Endothelial cell of umbilical vein (primary cell): ENCODE measurements around the gene CD58. TPM values are rescaled to one million over a fixed set of nuclear protein-coding genes. Genes with fewer than 3 reads are reported as not detected.

Source experiments
- BruUV-seq: library from RNA; stranded (reverse); fragments of 400-500 nt; replicated peaks from 2 replicates; lab custom pipeline; 2021; lab: Mats Ljungman, UMichigan
- CTCF ChIA-PET: fragments of 300-600, 350-600 bp; sonication (Branson Sonifier 250); formaldehyde crosslinking; loops from one replicate; lab custom pipeline; 2021; ENCODE audit warnings: antibody characterized with exemption, inconsistent platforms; lab: Charles Lee
- POLR2A ChIA-PET: fragments of 300-600, 350-600 bp; sonication (Branson Sonifier 250); formaldehyde crosslinking; loops from one replicate; lab custom pipeline; 2021; ENCODE audit warnings: antibody characterized with exemption, inconsistent platforms; lab: Charles Lee
- DNase-seq: peaks from one replicate; pipeline ENCODE4 v3.0.0-alpha.2; 2011; ENCODE audit warnings: low read depth, low spot score
- FAIRE-seq: peaks from 2 replicates; lab custom pipeline; 2011; peaks lifted over from hg19 to GRCh38; lab: Jason Lieb, UNC
- H2AFZ ChIP-seq: 2 replicates; pipeline ENCODE4 v1.6.0; 2012; ENCODE audit warnings: low read depth, low read length, control low read depth, inconsistent platforms
- H3K27ac ChIP-seq: 2 replicates; pipeline ENCODE4 v1.5.1; 2011; ENCODE audit warnings: low read depth, mild to moderate bottlenecking, control low read depth, low read length, moderate library complexity; ENCODE audit not compliant: insufficient read depth
- H3K27me3 ChIP-seq, 2 experiments: 2 replicates each; pipeline versions ENCODE4 v1.6.0 to v1.6.1; 2011; ENCODE audit warnings: low read length in 2 of 2, mixed read lengths in 1 of 2; ENCODE audit not compliant: control insufficient read depth in 2 of 2, insufficient read depth in 2 of 2
- H3K36me3 ChIP-seq, 2 experiments: 2 replicates in 1 of 2; 3 replicates in 1 of 2; pipeline ENCODE4 v1.5.1; 2011; ENCODE audit warnings: low read length in 2 of 2, mild to moderate bottlenecking in 1 of 2, moderate library complexity in 1 of 2; ENCODE audit not compliant: control insufficient read depth in 2 of 2, insufficient read depth in 2 of 2; ENCODE audit errors: extremely low read depth in 1 of 2
- H3K4me1 ChIP-seq: 3 replicates; pipeline ENCODE4 v1.5.1; 2011; ENCODE audit warnings: mild to moderate bottlenecking, low read length; ENCODE audit not compliant: control insufficient read depth, insufficient read depth; ENCODE audit errors: extremely low read depth
- H3K4me2 ChIP-seq: 2 replicates; pipeline ENCODE4 v1.6.1; 2011; ENCODE audit warnings: low read length, control low read depth, mixed read lengths; ENCODE audit not compliant: insufficient read depth
- H3K4me3 ChIP-seq, 3 experiments: fragments of 200-600 bp in 1 of 3; sonication (generic), shearing (Covaris generic) in 1 of 3; replicated peaks in 1 of 3; 2 replicates each; pipeline ENCODE4 v1.5.1; 2011 to 2016; ENCODE audit warnings: control low read depth in 3 of 3, low read length in 3 of 3, mild to moderate bottlenecking in 2 of 3, inconsistent platforms in 1 of 3, low read depth in 1 of 3, moderate library complexity in 1 of 3; ENCODE audit not compliant: insufficient read depth in 1 of 3
- H3K79me2 ChIP-seq: 2 replicates; pipeline ENCODE4 v1.6.0; 2012; ENCODE audit warnings: low read length, inconsistent platforms; ENCODE audit not compliant: control insufficient read depth, insufficient read depth
- H3K9ac ChIP-seq: replicated peaks from 2 replicates; pipeline ENCODE3; 2011; ENCODE audit warnings: low read length, control low read depth; ENCODE audit not compliant: insufficient read depth; ENCODE audit errors: extremely low read depth
- H3K9me1 ChIP-seq: replicated peaks from 3 replicates; pipeline ENCODE4 v1.6.0; 2011; ENCODE audit warnings: mild to moderate bottlenecking, low read length; ENCODE audit not compliant: control insufficient read depth, insufficient read depth; ENCODE audit errors: extremely low read depth
- H3K9me3 ChIP-seq: replicated peaks from 2 replicates; pipeline ENCODE4 v1.5.1; 2012; ENCODE audit warnings: low read length, inconsistent platforms; ENCODE audit not compliant: control insufficient read depth, insufficient read depth
- H4K20me1 ChIP-seq: replicated peaks from 2 replicates; pipeline ENCODE3; 2011; ENCODE audit warnings: mild to moderate bottlenecking, low read length; ENCODE audit not compliant: control insufficient read depth, insufficient read depth; ENCODE audit errors: extremely low read depth
- EZH2 ChIP-seq: IDR thresholded peaks from 2 replicates; pipeline ENCODE4 v1.6.1; 2012; ENCODE audit warnings: borderline replicate concordance, low read depth, mild to moderate bottlenecking, moderate library complexity, low read length, inconsistent platforms; ENCODE audit not compliant: severe bottlenecking
- FOS ChIP-seq: IDR thresholded peaks from 2 replicates; pipeline ENCODE4 v1.6.1; 2011; ENCODE audit warnings: mild to moderate bottlenecking, low read length, moderate library complexity, borderline replicate concordance; ENCODE audit not compliant: insufficient read depth
- GATA2 ChIP-seq: IDR thresholded peaks from 2 replicates; pipeline ENCODE4 v1.7.0; 2011; ENCODE audit warnings: low read depth, mild to moderate bottlenecking, moderate library complexity, mixed read lengths, low read length; ENCODE audit not compliant: insufficient read length, insufficient read depth
- JUN ChIP-seq: IDR thresholded peaks from 2 replicates; pipeline ENCODE4 v1.6.1; 2011; ENCODE audit warnings: borderline replicate concordance, low read depth; ENCODE audit not compliant: insufficient read length, insufficient read depth
- MYC ChIP-seq: IDR thresholded peaks from one replicate; pipeline ENCODE4 v1.6.1; 2011; ENCODE audit warnings: mild to moderate bottlenecking, low read depth, low read length
- POLR2A ChIP-seq: IDR thresholded peaks from 2 replicates; pipeline ENCODE4 v1.6.1; 2012; ENCODE audit warnings: low read depth, mild to moderate bottlenecking, control low read depth, low read length
- POLR2AphosphoS5 ChIP-seq: IDR thresholded peaks from 2 replicates; pipeline ENCODE4 v1.6.1; 2012; ENCODE audit warnings: low read depth, mild to moderate bottlenecking, control low read depth, low read length, moderate library complexity; ENCODE audit not compliant: insufficient read depth
- dilution Hi-C: fragments of 300-500 bp; cut with MboI; formaldehyde crosslinking; loops from one replicate; pipeline ENCODE4 v1.15.0; 2019; ENCODE audit warnings: low sequenced_read_pairs; ENCODE audit not compliant: extremely low pct_ligation_motif_present
- intact Hi-C: fragments of 100-400 bp; cut with micrococcal nuclease; formaldehyde crosslinking; loops from one replicate; pipeline ENCODE4 v1.10.0; 2022
- polyA plus RNA-seq, 4 experiments: library from polyadenylated mRNA; depleted of rRNA in 3 of 4; stranded (reverse) in 3 of 4; unstranded in 1 of 4; fragments of >200 nt; gene quantifications; 2 replicates each; pipeline versions ENCODE4 v1.2.1 to v1.2.3, GENCODE V29; 2011 to 2012; ENCODE audit warnings: missing spikeins in 1 of 4
- total RNA-seq: library from RNA; stranded (reverse); gene quantifications from 2 replicates; pipeline ENCODE4 v1.2.3, GENCODE V29; 2021
- TF ChIP-seq, protein P1 (sequence below), 2 donors: IDR thresholded peaks; 1 replicate in 1 of 2; 2 replicates in 1 of 2; pipeline ENCODE4 v1.5.1; 2011; ENCODE audit warnings: low read length in 2 of 2, mild to moderate bottlenecking in 2 of 2, moderate library complexity in 2 of 2, control low read depth in 1 of 2, inconsistent platforms in 1 of 2, low read depth in 1 of 2; ENCODE audit not compliant: insufficient read depth in 1 of 2; ENCODE audit errors: extremely low read depth in 1 of 2
- TF ChIP-seq, protein P2 (sequence below): IDR thresholded peaks from 2 replicates; pipeline ENCODE4 v1.6.1; 2011; ENCODE audit not compliant: insufficient read depth, insufficient read length

CD58 gene
- total and polyA plus RNA-seq, 2 donors (not counting 3 experiments of a cell fraction or from before 2014, with no cell fraction given): 9.8 to 12.7 TPM

DNA sequence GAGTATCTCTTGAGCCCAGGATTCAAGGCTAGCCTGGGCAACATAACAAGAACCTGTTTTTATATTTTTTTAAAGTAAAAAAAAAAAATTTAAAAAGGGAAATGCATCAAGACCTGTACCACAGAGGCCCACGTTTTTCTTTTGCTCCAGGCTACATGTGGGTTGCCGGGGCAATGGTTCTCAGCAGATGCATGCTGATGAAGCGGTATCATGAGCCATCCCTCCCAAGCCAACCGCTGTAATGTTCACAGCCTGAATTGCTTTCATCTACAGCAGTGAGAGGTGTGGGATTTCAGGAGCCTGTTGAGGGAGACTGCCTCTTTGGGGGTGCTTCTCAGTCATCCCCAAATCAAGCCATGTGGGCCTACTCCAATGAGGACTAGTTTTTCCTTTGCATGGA lies 60.5 kb downstream of the CD58 start:
- ChIA-PET POLR2A (no interaction called here), CTCF (interaction anchor here (1.0 to 3.3 kb wide), 3 partner anchors 25 to 371 kb away, joined by 4 to 17 read pairs (median 9); no protein-coding TSS in a partner anchor)
- no peaks in the 10 kb centered on the region for H3K36me3 ChIP-seq
- no peak for DNase-seq
- no peaks in the 10 kb centered on the region for H3K27me3 ChIP-seq
- H3K79me2 ChIP-seq: no peaks in the 10 kb centered on the region
- no peaks in the 10 kb centered on the region for H3K9me3 ChIP-seq
- TF ChIP-seq JUN (no peak), POLR2AphosphoS5 (no peak), MYC (no peak), FOS (no peak), POLR2A (no peak), EZH2 (no peak), GATA2 (no peak)
- TF ChIP-seq, protein P1, sequence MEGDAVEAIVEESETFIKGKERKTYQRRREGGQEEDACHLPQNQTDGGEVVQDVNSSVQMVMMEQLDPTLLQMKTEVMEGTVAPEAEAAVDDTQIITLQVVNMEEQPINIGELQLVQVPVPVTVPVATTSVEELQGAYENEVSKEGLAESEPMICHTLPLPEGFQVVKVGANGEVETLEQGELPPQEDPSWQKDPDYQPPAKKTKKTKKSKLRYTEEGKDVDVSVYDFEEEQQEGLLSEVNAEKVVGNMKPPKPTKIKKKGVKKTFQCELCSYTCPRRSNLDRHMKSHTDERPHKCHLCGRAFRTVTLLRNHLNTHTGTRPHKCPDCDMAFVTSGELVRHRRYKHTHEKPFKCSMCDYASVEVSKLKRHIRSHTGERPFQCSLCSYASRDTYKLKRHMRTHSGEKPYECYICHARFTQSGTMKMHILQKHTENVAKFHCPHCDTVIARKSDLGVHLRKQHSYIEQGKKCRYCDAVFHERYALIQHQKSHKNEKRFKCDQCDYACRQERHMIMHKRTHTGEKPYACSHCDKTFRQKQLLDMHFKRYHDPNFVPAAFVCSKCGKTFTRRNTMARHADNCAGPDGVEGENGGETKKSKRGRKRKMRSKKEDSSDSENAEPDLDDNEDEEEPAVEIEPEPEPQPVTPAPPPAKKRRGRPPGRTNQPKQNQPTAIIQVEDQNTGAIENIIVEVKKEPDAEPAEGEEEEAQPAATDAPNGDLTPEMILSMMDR (IDR thresholded peaks at IDR 0.05; ENCODE audit: extremely low read depth in 1 of 2, insufficient read depth in 1 of 2, low read depth in 1 of 2, low read length in 2 of 2): no peak
- TF ChIP-seq, protein P2, sequence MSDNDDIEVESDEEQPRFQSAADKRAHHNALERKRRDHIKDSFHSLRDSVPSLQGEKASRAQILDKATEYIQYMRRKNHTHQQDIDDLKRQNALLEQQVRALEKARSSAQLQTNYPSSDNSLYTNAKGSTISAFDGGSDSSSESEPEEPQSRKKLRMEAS: no peak
- BruUV-seq: no TSS peak
- H3K4me1 ChIP-seq: peaks cover 22% of the 10 kb centered on the region
- FAIRE-seq: no peak
- no peak overlapping the region for H3K9ac ChIP-seq
- H3K4me3 ChIP-seq: no peak overlapping the region
- H3K9me1 ChIP-seq: no peaks in the 10 kb centered on the region
- intact Hi-C loops (no loop called here), dilution Hi-C loops (no loop called here)
- H2AFZ ChIP-seq: no peak overlapping the region
- no peak overlapping the region for H3K4me2 ChIP-seq
- no peaks in the 10 kb centered on the region for H4K20me1 ChIP-seq
- H3K27ac ChIP-seq: no peak overlapping the region
